HepG2 (cell line): ENCODE data around the gene IER5L. TPM values are rescaled to one million over a fixed set of nuclear protein-coding genes. Genes with fewer than 3 reads are reported as not detected.

ENCODE experiments used
- ARNT2 ChIP-seq: sonication (generic); formaldehyde crosslinking; IDR thresholded peaks from 2 replicates; pipeline ENCODE4 v1.8.0; 2022; ENCODE audit warnings: mild to moderate bottlenecking, low read depth, missing genetic modification reagents, moderate library complexity
- DNMT3B ChIP-seq: conservative IDR thresholded peaks from 2 replicates; pipeline ENCODE4 v1.6.1; 2016; ENCODE audit warnings: missing biosample characterization, control low read depth
- E2F1 ChIP-seq: sonication (generic); formaldehyde crosslinking; IDR thresholded peaks from 2 replicates; pipeline ENCODE4 v1.5.0; 2020; ENCODE audit warnings: missing genetic modification reagents
- ETV6 ChIP-seq: sonication (generic); formaldehyde crosslinking; conservative IDR thresholded peaks from 2 replicates; pipeline ENCODE4 v1.4.0; 2020; ENCODE audit warnings: missing genetic modification reagents
- FLYWCH1 ChIP-seq: sonication (generic); formaldehyde crosslinking; IDR thresholded peaks from 2 replicates; pipeline ENCODE4 v1.8.1; 2023; ENCODE audit warnings: mild to moderate bottlenecking, missing genetic modification reagents
- GABPA ChIP-seq, 2 experiments: IDR thresholded peaks; 2 replicates each; pipeline ENCODE4 v1.6.1; 2011 to 2016; ENCODE audit warnings: low read depth in 2 of 2, low read length in 1 of 2, missing biosample characterization in 1 of 2, missing genetic modification characterization in 1 of 2
- GABPB1 ChIP-seq: IDR thresholded peaks from 2 replicates; pipeline ENCODE4 v1.6.1; 2016; ENCODE audit warnings: mild to moderate bottlenecking, missing genetic modification reagents, moderate library complexity, missing compliant biosample characterization
- HES4 ChIP-seq: sonication (generic); formaldehyde crosslinking; IDR thresholded peaks from 2 replicates; pipeline ENCODE4 v1.9.0; 2021; ENCODE audit warnings: mild to moderate bottlenecking, missing genetic modification reagents, borderline replicate concordance
- NCOA5 ChIP-seq: sonication (generic); formaldehyde crosslinking; IDR thresholded peaks from 2 replicates; pipeline ENCODE4 v1.4.0; 2020; ENCODE audit warnings: missing genetic modification reagents
- PBX2 ChIP-seq: IDR thresholded peaks from 2 replicates; pipeline ENCODE4 v1.6.1; 2016; ENCODE audit warnings: control low read depth
- REPIN1 ChIP-seq: sonication (generic); formaldehyde crosslinking; IDR thresholded peaks from 2 replicates; pipeline ENCODE4 v1.8.0; 2022; ENCODE audit warnings: missing genetic modification reagents, low read depth, mild to moderate bottlenecking, borderline replicate concordance
- RNF2 ChIP-seq: fragments of 450-650 bp; conservative IDR thresholded peaks from 2 replicates; pipeline ENCODE4 v1.6.1; 2016; ENCODE audit warnings: low read depth
- SAP130 ChIP-seq: IDR thresholded peaks from 2 replicates; pipeline ENCODE4 v1.6.1; 2016; ENCODE audit warnings: low read depth
- SYNCRIP ChIP-seq: fragments of 200-400 bp; formaldehyde crosslinking; IDR thresholded peaks from 2 replicates; pipeline ENCODE4 v1.6.1; 2018; ENCODE audit warnings: mild to moderate bottlenecking, low read depth, low read length; ENCODE audit not compliant: insufficient read depth
- TRIM24 ChIP-seq: sonication (generic); formaldehyde crosslinking; IDR thresholded peaks from 2 replicates; pipeline ENCODE4 v1.8.0; 2022; ENCODE audit warnings: mild to moderate bottlenecking, missing genetic modification reagents
- ZMYM2 ChIP-seq: sonication (generic); formaldehyde crosslinking; IDR thresholded peaks from 2 replicates; pipeline ENCODE4 v1.8.0; 2022; ENCODE audit warnings: mild to moderate bottlenecking, missing genetic modification reagents
- ZMYM4 ChIP-seq: sonication (generic); formaldehyde crosslinking; IDR thresholded peaks from 2 replicates; pipeline ENCODE4 v1.8.1; 2023; ENCODE audit warnings: mild to moderate bottlenecking, missing genetic modification reagents
- ZNF101 ChIP-seq: sonication (generic); formaldehyde crosslinking; IDR thresholded peaks from 2 replicates; pipeline ENCODE4 v1.4.0; 2020; ENCODE audit warnings: mild to moderate bottlenecking, low read depth, missing genetic modification reagents, borderline replicate concordance
- ZNF296 ChIP-seq: sonication (generic); formaldehyde crosslinking; conservative IDR thresholded peaks from 2 replicates; pipeline ENCODE4 v1.5.0; 2020; ENCODE audit warnings: mild to moderate bottlenecking, missing genetic modification reagents
- ZNF414 ChIP-seq: sonication (generic); formaldehyde crosslinking; IDR thresholded peaks from 2 replicates; pipeline ENCODE4 v1.5.0; 2020; ENCODE audit warnings: missing genetic modification reagents
- ZNF564 ChIP-seq: sonication (generic); formaldehyde crosslinking; IDR thresholded peaks from 2 replicates; pipeline ENCODE4 v1.8.1; 2023; ENCODE audit warnings: mild to moderate bottlenecking, missing genetic modification reagents
- ZNF570 ChIP-seq: sonication (generic); formaldehyde crosslinking; IDR thresholded peaks from 2 replicates; pipeline ENCODE4 v1.4.0; 2020; ENCODE audit warnings: mild to moderate bottlenecking, missing genetic modification reagents, borderline replicate concordance
- ZNF780A ChIP-seq: sonication (generic); formaldehyde crosslinking; IDR thresholded peaks from 2 replicates; pipeline ENCODE4 v1.8.0; 2022; ENCODE audit warnings: mild to moderate bottlenecking, missing genetic modification reagents, moderate library complexity
- ZNF850 ChIP-seq: sonication (generic); formaldehyde crosslinking; conservative IDR thresholded peaks from 2 replicates; pipeline ENCODE4 v1.9.0; 2021; ENCODE audit warnings: mild to moderate bottlenecking, missing genetic modification reagents
- polyA plus RNA-seq, 8 experiments: library from polyadenylated mRNA; depleted of rRNA in 3 of 8; stranded (reverse) in 7 of 8; unstranded in 1 of 8; fragments of >200 nt; fragmentation: Illumina TruSeq in 4 of 8; extraction: Trizol in 4 of 8; gene quantifications; 2 replicates each; pipeline versions ENCODE4 v1.2.1 to v1.2.3, GENCODE V29; 2011 to 2016; ENCODE audit warnings: low read depth in 4 of 8, missing spikeins in 1 of 8, mixed read lengths in 1 of 8; ENCODE audit not compliant: insufficient read depth in 1 of 8
- total RNA-seq, 5 experiments: library from RNA; depleted of rRNA; stranded (reverse); fragments of >200 nt; fragmentation: Illumina TruSeq; extraction: Trizol; gene quantifications; 2 replicates each; pipeline ENCODE4 v1.2.3, GENCODE V29; 2016; ENCODE audit warnings: low read depth in 1 of 5
- TF ChIP-seq, protein P1 (sequence below): sonication (generic); formaldehyde crosslinking; IDR thresholded peaks from 2 replicates; pipeline ENCODE4 v1.9.0; 2021; ENCODE audit warnings: missing genetic modification reagents, borderline replicate concordance

Gene IER5L
- total and polyA plus RNA-seq, 2 of the 13 experiments (the other 11 are each of a cell fraction or from before 2014, with no cell fraction given): 1.8 to 3.3 TPM

GRCh38 chr9:129175825-129176633 lies 2.0 kb downstream of the IER5L start (continued):
- TF ChIP-seq PBX2: no peak
- TF ChIP-seq ZNF414 (CRISPR knock-in tag): no peak
- no peak for TF ChIP-seq REPIN1 (CRISPR knock-in tag)
- no peak for TF ChIP-seq ZMYM2 (CRISPR knock-in tag)
- TF ChIP-seq HES4 (CRISPR knock-in tag): peak; percentile 61; the same call in 1 of the 2 replicates
- TF ChIP-seq ZNF780A (CRISPR knock-in tag): no peak
- TF ChIP-seq TRIM24 (CRISPR knock-in tag): no peak
- TF ChIP-seq ETV6: no peak
- no peak for TF ChIP-seq DNMT3B
- no peak for TF ChIP-seq ZNF570
- no peak for TF ChIP-seq ZNF101 (CRISPR knock-in tag)
- TF ChIP-seq ZMYM4 (CRISPR knock-in tag): no peak
- no peak; the same call in 1 of the 2 replicates for TF ChIP-seq ZNF564 (CRISPR knock-in tag)
- TF ChIP-seq FLYWCH1 (CRISPR knock-in tag): no peak
- no peak for TF ChIP-seq ARNT2 (CRISPR knock-in tag)
- no peak for TF ChIP-seq ZNF850
- TF ChIP-seq, protein P1, sequence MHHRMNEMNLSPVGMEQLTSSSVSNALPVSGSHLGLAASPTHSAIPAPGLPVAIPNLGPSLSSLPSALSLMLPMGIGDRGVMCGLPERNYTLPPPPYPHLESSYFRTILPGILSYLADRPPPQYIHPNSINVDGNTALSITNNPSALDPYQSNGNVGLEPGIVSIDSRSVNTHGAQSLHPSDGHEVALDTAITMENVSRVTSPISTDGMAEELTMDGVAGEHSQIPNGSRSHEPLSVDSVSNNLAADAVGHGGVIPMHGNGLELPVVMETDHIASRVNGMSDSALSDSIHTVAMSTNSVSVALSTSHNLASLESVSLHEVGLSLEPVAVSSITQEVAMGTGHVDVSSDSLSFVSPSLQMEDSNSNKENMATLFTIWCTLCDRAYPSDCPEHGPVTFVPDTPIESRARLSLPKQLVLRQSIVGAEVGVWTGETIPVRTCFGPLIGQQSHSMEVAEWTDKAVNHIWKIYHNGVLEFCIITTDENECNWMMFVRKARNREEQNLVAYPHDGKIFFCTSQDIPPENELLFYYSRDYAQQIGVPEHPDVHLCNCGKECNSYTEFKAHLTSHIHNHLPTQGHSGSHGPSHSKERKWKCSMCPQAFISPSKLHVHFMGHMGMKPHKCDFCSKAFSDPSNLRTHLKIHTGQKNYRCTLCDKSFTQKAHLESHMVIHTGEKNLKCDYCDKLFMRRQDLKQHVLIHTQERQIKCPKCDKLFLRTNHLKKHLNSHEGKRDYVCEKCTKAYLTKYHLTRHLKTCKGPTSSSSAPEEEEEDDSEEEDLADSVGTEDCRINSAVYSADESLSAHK (CRISPR knock-in tag): no peak
- no peak for TF ChIP-seq E2F1 (CRISPR knock-in tag)
- no peak for TF ChIP-seq RNF2
- TF ChIP-seq GABPB1 (CRISPR knock-in tag): peak; percentile 83
- no peak for TF ChIP-seq ZNF296 (CRISPR knock-in tag)
- no peak for TF ChIP-seq SYNCRIP
- no peak for TF ChIP-seq NCOA5 (CRISPR knock-in tag)
- TF ChIP-seq GABPA (IDR thresholded peaks at IDR 0.05; ENCODE audit: low read depth, low read length): no peak
- TF ChIP-seq GABPA (CRISPR knock-in tag; IDR thresholded peaks at IDR 0.05; ENCODE audit: low read depth): peak; percentile 85
- peak; percentile 71 for TF ChIP-seq SAP130 (CRISPR knock-in tag)
